Endothelial cell of umbilical vein (primary cell): ENCODE measurements around the gene UBL3. TPM values are rescaled to one million over a fixed set of nuclear protein-coding genes. Genes with fewer than 3 reads are reported as not detected.

Experiments used
- BruUV-seq: library from RNA; stranded (reverse); fragments of 400-500 nt; replicated peaks from 2 replicates; lab custom pipeline; 2021; lab: Mats Ljungman, UMichigan
- CTCF ChIA-PET: fragments of 300-600, 350-600 bp; sonication (Branson Sonifier 250); formaldehyde crosslinking; loops from one replicate; lab custom pipeline; 2021; ENCODE audit warnings: antibody characterized with exemption, inconsistent platforms; lab: Charles Lee
- POLR2A ChIA-PET: fragments of 300-600, 350-600 bp; sonication (Branson Sonifier 250); formaldehyde crosslinking; loops from one replicate; lab custom pipeline; 2021; ENCODE audit warnings: antibody characterized with exemption, inconsistent platforms; lab: Charles Lee
- DNase-seq: peaks from one replicate; pipeline ENCODE4 v3.0.0-alpha.2; 2011; ENCODE audit warnings: low read depth, low spot score
- FAIRE-seq: peaks from 2 replicates; lab custom pipeline; 2011; peaks lifted over from hg19 to GRCh38; lab: Jason Lieb, UNC
- H2AFZ ChIP-seq: 2 replicates; pipeline ENCODE4 v1.6.0; 2012; ENCODE audit warnings: low read depth, low read length, control low read depth, inconsistent platforms
- H3K27ac ChIP-seq: 2 replicates; pipeline ENCODE4 v1.5.1; 2011; ENCODE audit warnings: low read depth, mild to moderate bottlenecking, control low read depth, low read length, moderate library complexity; ENCODE audit not compliant: insufficient read depth
- H3K27me3 ChIP-seq, 2 experiments: 2 replicates each; pipeline versions ENCODE4 v1.6.0 to v1.6.1; 2011; ENCODE audit warnings: low read length in 2 of 2, mixed read lengths in 1 of 2; ENCODE audit not compliant: control insufficient read depth in 2 of 2, insufficient read depth in 2 of 2
- H3K36me3 ChIP-seq, 2 experiments: 2 replicates in 1 of 2; 3 replicates in 1 of 2; pipeline ENCODE4 v1.5.1; 2011; ENCODE audit warnings: low read length in 2 of 2, mild to moderate bottlenecking in 1 of 2, moderate library complexity in 1 of 2; ENCODE audit not compliant: control insufficient read depth in 2 of 2, insufficient read depth in 2 of 2; ENCODE audit errors: extremely low read depth in 1 of 2
- H3K4me1 ChIP-seq: 3 replicates; pipeline ENCODE4 v1.5.1; 2011; ENCODE audit warnings: mild to moderate bottlenecking, low read length; ENCODE audit not compliant: control insufficient read depth, insufficient read depth; ENCODE audit errors: extremely low read depth
- H3K4me2 ChIP-seq: 2 replicates; pipeline ENCODE4 v1.6.1; 2011; ENCODE audit warnings: low read length, control low read depth, mixed read lengths; ENCODE audit not compliant: insufficient read depth
- H3K4me3 ChIP-seq, 3 experiments: fragments of 200-600 bp in 1 of 3; sonication (generic), shearing (Covaris generic) in 1 of 3; replicated peaks in 1 of 3; 2 replicates each; pipeline ENCODE4 v1.5.1; 2011 to 2016; ENCODE audit warnings: control low read depth in 3 of 3, low read length in 3 of 3, mild to moderate bottlenecking in 2 of 3, inconsistent platforms in 1 of 3, low read depth in 1 of 3, moderate library complexity in 1 of 3; ENCODE audit not compliant: insufficient read depth in 1 of 3
- H3K79me2 ChIP-seq: 2 replicates; pipeline ENCODE4 v1.6.0; 2012; ENCODE audit warnings: low read length, inconsistent platforms; ENCODE audit not compliant: control insufficient read depth, insufficient read depth
- H3K9ac ChIP-seq: replicated peaks from 2 replicates; pipeline ENCODE3; 2011; ENCODE audit warnings: low read length, control low read depth; ENCODE audit not compliant: insufficient read depth; ENCODE audit errors: extremely low read depth
- H3K9me1 ChIP-seq: replicated peaks from 3 replicates; pipeline ENCODE4 v1.6.0; 2011; ENCODE audit warnings: mild to moderate bottlenecking, low read length; ENCODE audit not compliant: control insufficient read depth, insufficient read depth; ENCODE audit errors: extremely low read depth
- H3K9me3 ChIP-seq: replicated peaks from 2 replicates; pipeline ENCODE4 v1.5.1; 2012; ENCODE audit warnings: low read length, inconsistent platforms; ENCODE audit not compliant: control insufficient read depth, insufficient read depth
- H4K20me1 ChIP-seq: replicated peaks from 2 replicates; pipeline ENCODE3; 2011; ENCODE audit warnings: mild to moderate bottlenecking, low read length; ENCODE audit not compliant: control insufficient read depth, insufficient read depth; ENCODE audit errors: extremely low read depth
- EZH2 ChIP-seq: IDR thresholded peaks from 2 replicates; pipeline ENCODE4 v1.6.1; 2012; ENCODE audit warnings: borderline replicate concordance, low read depth, mild to moderate bottlenecking, moderate library complexity, low read length, inconsistent platforms; ENCODE audit not compliant: severe bottlenecking
- FOS ChIP-seq: IDR thresholded peaks from 2 replicates; pipeline ENCODE4 v1.6.1; 2011; ENCODE audit warnings: mild to moderate bottlenecking, low read length, moderate library complexity, borderline replicate concordance; ENCODE audit not compliant: insufficient read depth
- GATA2 ChIP-seq: IDR thresholded peaks from 2 replicates; pipeline ENCODE4 v1.7.0; 2011; ENCODE audit warnings: low read depth, mild to moderate bottlenecking, moderate library complexity, mixed read lengths, low read length; ENCODE audit not compliant: insufficient read length, insufficient read depth
- JUN ChIP-seq: IDR thresholded peaks from 2 replicates; pipeline ENCODE4 v1.6.1; 2011; ENCODE audit warnings: borderline replicate concordance, low read depth; ENCODE audit not compliant: insufficient read length, insufficient read depth
- MYC ChIP-seq: IDR thresholded peaks from one replicate; pipeline ENCODE4 v1.6.1; 2011; ENCODE audit warnings: mild to moderate bottlenecking, low read depth, low read length
- POLR2A ChIP-seq: IDR thresholded peaks from 2 replicates; pipeline ENCODE4 v1.6.1; 2012; ENCODE audit warnings: low read depth, mild to moderate bottlenecking, control low read depth, low read length
- POLR2AphosphoS5 ChIP-seq: IDR thresholded peaks from 2 replicates; pipeline ENCODE4 v1.6.1; 2012; ENCODE audit warnings: low read depth, mild to moderate bottlenecking, control low read depth, low read length, moderate library complexity; ENCODE audit not compliant: insufficient read depth
- dilution Hi-C: fragments of 300-500 bp; cut with MboI; formaldehyde crosslinking; loops from one replicate; pipeline ENCODE4 v1.15.0; 2019; ENCODE audit warnings: low sequenced_read_pairs; ENCODE audit not compliant: extremely low pct_ligation_motif_present
- intact Hi-C: fragments of 100-400 bp; cut with micrococcal nuclease; formaldehyde crosslinking; loops from one replicate; pipeline ENCODE4 v1.10.0; 2022
- polyA plus RNA-seq, 4 experiments: library from polyadenylated mRNA; depleted of rRNA in 3 of 4; stranded (reverse) in 3 of 4; unstranded in 1 of 4; fragments of >200 nt; gene quantifications; 2 replicates each; pipeline versions ENCODE4 v1.2.1 to v1.2.3, GENCODE V29; 2011 to 2012; ENCODE audit warnings: missing spikeins in 1 of 4
- total RNA-seq: library from RNA; stranded (reverse); gene quantifications from 2 replicates; pipeline ENCODE4 v1.2.3, GENCODE V29; 2021
- TF ChIP-seq, protein P1 (sequence below): IDR thresholded peaks from 2 replicates; pipeline ENCODE4 v1.6.1; 2011; ENCODE audit not compliant: insufficient read depth, insufficient read length
- TF ChIP-seq, protein P2 (sequence below), 2 donors: IDR thresholded peaks; 1 replicate in 1 of 2; 2 replicates in 1 of 2; pipeline ENCODE4 v1.5.1; 2011; ENCODE audit warnings: low read length in 2 of 2, mild to moderate bottlenecking in 2 of 2, moderate library complexity in 2 of 2, control low read depth in 1 of 2, inconsistent platforms in 1 of 2, low read depth in 1 of 2; ENCODE audit not compliant: insufficient read depth in 1 of 2; ENCODE audit errors: extremely low read depth in 1 of 2

Gene UBL3
- total and polyA plus RNA-seq, 2 donors (not counting 3 experiments of a cell fraction or from before 2014, with no cell fraction given): 4.8 to 11.8 TPM

GRCh38 chr13:29893438-29893837 lies 43.0 kb upstream of the UBL3 start:
- CTCF ChIA-PET: interaction anchor here (1.3 kb wide), 1 partner anchor 30 kb away, joined by 3 read pairs; no protein-coding TSS in a partner anchor
- no TSS peak for BruUV-seq
- Histone ChIP-seq H3K27ac (no peak overlapping the region), H3K9me1 (no peaks in the 10 kb centered on the region), H3K27me3 (peaks cover 2 to 6% of the 10 kb centered on the region in 2 experiments), H2AFZ (no peak overlapping the region), H3K4me3 (no peak overlapping the region), H3K36me3 (no peaks in the 10 kb centered on the region), H4K20me1 (no peaks in the 10 kb centered on the region), H3K79me2 (no peaks in the 10 kb centered on the region), H3K4me2 (no peak overlapping the region), H3K4me1 (no peaks in the 10 kb centered on the region), H3K9me3 (no peaks in the 10 kb centered on the region), H3K9ac (no peak overlapping the region)
- FAIRE-seq: no peak
- intact Hi-C loops (no loop called here), dilution Hi-C loops (no loop called here)
- no peak for DNase-seq
- POLR2A ChIA-PET: no interaction called here
- TF ChIP-seq, protein P1, sequence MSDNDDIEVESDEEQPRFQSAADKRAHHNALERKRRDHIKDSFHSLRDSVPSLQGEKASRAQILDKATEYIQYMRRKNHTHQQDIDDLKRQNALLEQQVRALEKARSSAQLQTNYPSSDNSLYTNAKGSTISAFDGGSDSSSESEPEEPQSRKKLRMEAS: no peak
- no peak for TF ChIP-seq POLR2A
- TF ChIP-seq, protein P2, sequence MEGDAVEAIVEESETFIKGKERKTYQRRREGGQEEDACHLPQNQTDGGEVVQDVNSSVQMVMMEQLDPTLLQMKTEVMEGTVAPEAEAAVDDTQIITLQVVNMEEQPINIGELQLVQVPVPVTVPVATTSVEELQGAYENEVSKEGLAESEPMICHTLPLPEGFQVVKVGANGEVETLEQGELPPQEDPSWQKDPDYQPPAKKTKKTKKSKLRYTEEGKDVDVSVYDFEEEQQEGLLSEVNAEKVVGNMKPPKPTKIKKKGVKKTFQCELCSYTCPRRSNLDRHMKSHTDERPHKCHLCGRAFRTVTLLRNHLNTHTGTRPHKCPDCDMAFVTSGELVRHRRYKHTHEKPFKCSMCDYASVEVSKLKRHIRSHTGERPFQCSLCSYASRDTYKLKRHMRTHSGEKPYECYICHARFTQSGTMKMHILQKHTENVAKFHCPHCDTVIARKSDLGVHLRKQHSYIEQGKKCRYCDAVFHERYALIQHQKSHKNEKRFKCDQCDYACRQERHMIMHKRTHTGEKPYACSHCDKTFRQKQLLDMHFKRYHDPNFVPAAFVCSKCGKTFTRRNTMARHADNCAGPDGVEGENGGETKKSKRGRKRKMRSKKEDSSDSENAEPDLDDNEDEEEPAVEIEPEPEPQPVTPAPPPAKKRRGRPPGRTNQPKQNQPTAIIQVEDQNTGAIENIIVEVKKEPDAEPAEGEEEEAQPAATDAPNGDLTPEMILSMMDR (IDR thresholded peaks at IDR 0.05; ENCODE audit: extremely low read depth in 1 of 2, insufficient read depth in 1 of 2, low read depth in 1 of 2, low read length in 2 of 2): no peak

GRCh38 chr13:29892151-29892550 lies 41.7 kb upstream of the UBL3 start:
- no peak overlapping the region for H3K4me3 ChIP-seq
- no peaks in the 10 kb centered on the region for H3K9me3 ChIP-seq
- TF ChIP-seq FOS: no peak
- no peak for TF ChIP-seq POLR2A
- TF ChIP-seq, protein P1: no peak
- no peak for TF ChIP-seq JUN
- no peak for TF ChIP-seq GATA2
- TF ChIP-seq, protein P2 (IDR thresholded peaks at IDR 0.05; ENCODE audit: extremely low read depth in 1 of 2, insufficient read depth in 1 of 2, low read depth in 1 of 2, low read length in 2 of 2): no peak
- TF ChIP-seq POLR2AphosphoS5: no peak
- TF ChIP-seq MYC: no peak
- no peak for TF ChIP-seq EZH2
- peaks cover 2 to 6% of the 10 kb centered on the region in 2 experiments for H3K27me3 ChIP-seq
- no peak overlapping the region for H3K27ac ChIP-seq
- FAIRE-seq (no peak), DNase-seq (no peak)
- dilution Hi-C loops (no loop called here), intact Hi-C loops (no loop called here)
- no peak overlapping the region for H2AFZ ChIP-seq
- no peak overlapping the region for H3K9ac ChIP-seq
- H3K4me2 ChIP-seq: no peak overlapping the region
- no peaks in the 10 kb centered on the region for H3K79me2 ChIP-seq
- BruUV-seq: no TSS peak
- no peaks in the 10 kb centered on the region for H4K20me1 ChIP-seq
- POLR2A ChIA-PET: no interaction called here
- no peaks in the 10 kb centered on the region for H3K4me1 ChIP-seq
- CTCF ChIA-PET: interaction anchor here (1.1 kb wide), 1 partner anchor 30 kb away, joined by 3 read pairs; no protein-coding TSS in a partner anchor
- no peaks in the 10 kb centered on the region for H3K36me3 ChIP-seq
- H3K9me1 ChIP-seq: no peaks in the 10 kb centered on the region
